Right hindlimb (tissue), 1 donor: ENCODE measurements around the gene MFSD2B.

Experiments used
- DNase-seq: peaks from one replicate; pipeline ENCODE4 v3.0.0-alpha.2; 2018

Gene MFSD2B

GRCh38 chr2:24051833-24052232 is 41.9 kb downstream of the MFSD2B start:
- no peak for DNase-seq

- DNase-seq, result no peak
Measured at GRCh38 chr2:24052951-24053350, 43.1 kb downstream of the MFSD2B start.

- no peak for DNase-seq
Measured at GRCh38 chr2:24054366-24055010, 44.6 kb downstream of the MFSD2B start.

GRCh38 chr2:24055750-24056149 is 45.9 kb downstream of the MFSD2B start:
- DNase-seq, result no peak

- no peak for DNase-seq
Measured at GRCh38 chr2:24058564-24059271, 48.8 kb downstream of the MFSD2B start.

GRCh38 chr2:24065341-24065740 is 55.5 kb downstream of the MFSD2B start:
- no peak for DNase-seq

- no peak for DNase-seq
Measured at GRCh38 chr2:24072259-24072658, 62.4 kb downstream of the MFSD2B start.

GRCh38 chr2:24073816-24074215 is 63.9 kb downstream of the MFSD2B start:
- DNase-seq, result no peak

GRCh38 chr2:24075259-24075658 is 65.4 kb downstream of the MFSD2B start:
- DNase-seq, result no peak
